Liver (tissue), 3 donors: ENCODE results near the gene FAM83E.

Source experiments
- ATF3 ChIP-seq: IDR thresholded peaks from 2 replicates; pipeline ENCODE4 v1.6.1; 2016; ENCODE audit warnings: antibody characterized with exemption
- CTCF ChIP-seq: fragments of 150-350 bp; IDR thresholded peaks from 2 replicates; pipeline ENCODE4 v1.5.1; 2017; ENCODE audit warnings: improper control_type of control experiment, low read depth, low read length; ENCODE audit not compliant: missing input control
- EGR1 ChIP-seq, 2 donors: IDR thresholded peaks; 2 replicates each; pipeline ENCODE4 v1.6.1; 2016 to 2018; ENCODE audit warnings: antibody characterized with exemption in 2 of 2, low read depth in 2 of 2
- GABPA ChIP-seq, 2 donors: IDR thresholded peaks in 1 of 2; conservative IDR thresholded peaks in 1 of 2; 2 replicates each; pipeline ENCODE4 v1.6.1; 2016; ENCODE audit warnings: antibody characterized with exemption in 2 of 2, mild to moderate bottlenecking in 1 of 2, moderate library complexity in 1 of 2
- HNF4A ChIP-seq, 2 donors: conservative IDR thresholded peaks; 2 replicates each; pipeline ENCODE4 v1.6.1; 2016; ENCODE audit warnings: antibody characterized with exemption in 2 of 2, mild to moderate bottlenecking in 2 of 2
- HNF4G ChIP-seq: IDR thresholded peaks from 2 replicates; pipeline ENCODE4 v1.6.1; 2016; ENCODE audit warnings: antibody characterized with exemption
- JUND ChIP-seq, 2 donors: IDR thresholded peaks; 2 replicates each; pipeline ENCODE4 v1.6.1; 2016; ENCODE audit warnings: antibody characterized with exemption in 2 of 2
- MAX ChIP-seq: IDR thresholded peaks from 2 replicates; pipeline ENCODE4 v1.6.1; 2016; ENCODE audit warnings: antibody characterized with exemption
- RAD21 ChIP-seq, 2 donors: IDR thresholded peaks; 2 replicates each; pipeline ENCODE4 v1.6.1; 2016; ENCODE audit warnings: antibody characterized with exemption in 2 of 2, mild to moderate bottlenecking in 2 of 2
- REST ChIP-seq: IDR thresholded peaks from 2 replicates; pipeline ENCODE4 v1.6.1; 2016; ENCODE audit warnings: antibody characterized with exemption, mild to moderate bottlenecking
- SP1 ChIP-seq: IDR thresholded peaks from 2 replicates; pipeline ENCODE4 v1.6.1; 2018; ENCODE audit warnings: antibody characterized with exemption, mild to moderate bottlenecking
- TAF1 ChIP-seq: conservative IDR thresholded peaks from 2 replicates; pipeline ENCODE4 v1.6.1; 2016; ENCODE audit warnings: antibody characterized with exemption, mild to moderate bottlenecking
- YY1 ChIP-seq: IDR thresholded peaks from 2 replicates; pipeline ENCODE4 v1.6.1; 2016; ENCODE audit warnings: antibody characterized with exemption, mild to moderate bottlenecking
- ZBTB33 ChIP-seq: IDR thresholded peaks from 2 replicates; pipeline ENCODE4 v1.6.1; 2016; ENCODE audit warnings: antibody characterized with exemption
- donor health status: healthy.
- donor health status: healthy.

- TF ChIP-seq ZBTB33 (no peak), CTCF (no peak), REST (no peak), JUND (IDR thresholded peaks at IDR 0.05) (no peak), YY1 (no peak), ATF3 (no peak), MAX (no peak), RAD21 (IDR thresholded peaks at IDR 0.05) (no peak), SP1 (no peak), TAF1 (no peak), GABPA (IDR thresholded peaks at IDR 0.05 in 1 of 2, conservative IDR thresholded peaks at IDR 0.05 in 1 of 2) (no peak), EGR1 (IDR thresholded peaks at IDR 0.05; ENCODE audit: low read depth in 2 of 2) (no peak), HNF4A (conservative IDR thresholded peaks at IDR 0.05) (no peak), HNF4G (no peak)
Measured at GRCh38 chr19:48618278-48618915, 3.5 kb upstream of the FAM83E start.
